GM12878 (cell line): ENCODE results near the gene SMARCA4. TPM values are rescaled to one million over a fixed set of nuclear protein-coding genes. Genes with fewer than 3 reads are reported as not detected.

ENCODE experiments used
- ATAC-seq: fragments of 200-7000 bp; cut with Tn5 transposase; 3 replicates; pipeline ENCODE4 v1.9.1; 2020; ENCODE audit warnings: mild to moderate bottlenecking, moderate library complexity
- BruUV-seq: library from RNA; stranded (reverse); fragments of 400-500 nt; replicated peaks from 2 replicates; lab custom pipeline; 2021; lab: Mats Ljungman, UMichigan
- CTCF ChIA-PET: fragments of 300-600 bp; sonication (Branson Sonifier 250); formaldehyde crosslinking; extraction: SDS; loops from one replicate; lab custom pipeline; 2021; ENCODE audit warnings: inconsistent platforms; lab: Yijun Ruan, JAX
- POLR2A ChIA-PET: fragments of 350-600 bp; formaldehyde crosslinking; extraction: SDS; loops from one replicate; lab custom pipeline; 2021; ENCODE audit warnings: inconsistent platforms; lab: Charles Lee
- RAD21 ChIA-PET: fragments of 300-600 bp; sonication (Branson Sonifier 250); formaldehyde crosslinking; loops from one replicate; lab custom pipeline; 2023; ENCODE audit warnings: antibody characterized with exemption; ENCODE audit not compliant: unreplicated experiment; lab: Charles Lee
- SMC1A ChIA-PET: fragments of 300-600 bp; sonication (Branson Sonifier 250); formaldehyde crosslinking; loops from one replicate; lab custom pipeline; 2023; ENCODE audit not compliant: unreplicated experiment, uncharacterized antibody; lab: Charles Lee
- DNase-seq: peaks from one replicate; pipeline ENCODE4 v3.0.0-alpha.2; 2011; ENCODE audit warnings: low read depth, low spot score
- FAIRE-seq: peaks from 3 replicates; lab custom pipeline; 2011; peaks lifted over from hg19 to GRCh38; lab: Jason Lieb, UNC
- H2AFZ ChIP-seq: 2 replicates; pipeline ENCODE4 v1.6.0; 2011; ENCODE audit warnings: low read depth, low read length, control low read depth; ENCODE audit not compliant: control insufficient read depth
- H3K27ac ChIP-seq: 2 replicates; pipeline ENCODE4 v1.5.1; 2011; ENCODE audit warnings: control low read depth; ENCODE audit not compliant: control insufficient read depth, insufficient read depth
- H3K27me3 ChIP-seq, 2 experiments: replicated peaks in 1 of 2; 2 replicates each; pipeline versions ENCODE4 v1.6.0 to v1.6.1; 2011; ENCODE audit warnings: low read length in 1 of 2; ENCODE audit not compliant: control insufficient read depth in 2 of 2, insufficient read depth in 2 of 2
- H3K36me3 ChIP-seq, 2 experiments: 2 replicates each; pipeline ENCODE4 v1.5.1; 2011; ENCODE audit warnings: low read length in 1 of 2; ENCODE audit not compliant: control insufficient read depth in 2 of 2, insufficient read depth in 2 of 2
- H3K4me1 ChIP-seq: 2 replicates; pipeline ENCODE4 v1.6.1; 2011; ENCODE audit warnings: mild to moderate bottlenecking, low read length, moderate library complexity, mixed read lengths; ENCODE audit not compliant: control insufficient read depth, insufficient read depth
- H3K4me2 ChIP-seq: 2 replicates; pipeline ENCODE4 v1.6.0; 2011; ENCODE audit warnings: control low read depth; ENCODE audit not compliant: control insufficient read depth, insufficient read depth
- H3K4me3 ChIP-seq: fragments of 200-600 bp; sonication (generic); 2 replicates; pipeline ENCODE4 v1.5.1; 2016
- H3K79me2 ChIP-seq: 2 replicates; pipeline ENCODE4 v1.6.0; 2011; ENCODE audit warnings: low read length; ENCODE audit not compliant: control insufficient read depth, insufficient read depth
- H3K9ac ChIP-seq: 2 replicates; pipeline ENCODE4 v1.8.0; 2011; ENCODE audit warnings: low read length, control low read depth, mixed read lengths; ENCODE audit not compliant: control insufficient read depth, insufficient read depth
- H3K9me3 ChIP-seq: replicated peaks from 3 replicates; pipeline ENCODE4 v1.5.1; 2011; ENCODE audit warnings: mild to moderate bottlenecking, low read length; ENCODE audit not compliant: control insufficient read depth, insufficient read depth
- H4K20me1 ChIP-seq: 2 replicates; pipeline ENCODE4 v1.6.0; 2011; ENCODE audit not compliant: control insufficient read depth, insufficient read depth
- BCL3 ChIP-seq: IDR thresholded peaks from 2 replicates; pipeline ENCODE4 v1.6.1; 2011; ENCODE audit warnings: borderline replicate concordance, low read depth, mild to moderate bottlenecking, moderate library complexity, low read length; ENCODE audit not compliant: insufficient read depth, poor library complexity, severe bottlenecking
- BHLHE40 ChIP-seq, 2 experiments: fragments of 450-650 bp in 1 of 2; IDR thresholded peaks; 2 replicates each; pipeline ENCODE4 v1.6.1; 2011 to 2017; ENCODE audit warnings: low read depth in 2 of 2, borderline replicate concordance in 1 of 2, improper control_type of control experiment in 1 of 2, low read length in 1 of 2, mild to moderate bottlenecking in 1 of 2
- BMI1 ChIP-seq: fragments of 450-650 bp; IDR thresholded peaks from 2 replicates; pipeline ENCODE4 v1.6.1; 2016; ENCODE audit warnings: mild to moderate bottlenecking, moderate library complexity, borderline replicate concordance
- CBX3 ChIP-seq: fragments of 200-600 bp; sonication (generic); IDR thresholded peaks from 2 replicates; pipeline ENCODE4 v1.6.1; 2016; ENCODE audit warnings: low read depth, borderline replicate concordance
- CHD2 ChIP-seq: IDR thresholded peaks from 2 replicates; pipeline ENCODE4 v1.6.1; 2011; ENCODE audit warnings: low read depth, low read length, improper control_type of control experiment, borderline replicate concordance
- IKZF2 ChIP-seq, 2 experiments: fragments of 450-650 bp; IDR thresholded peaks; 2 replicates each; pipeline ENCODE4 v1.6.1; 2017; ENCODE audit warnings: mild to moderate bottlenecking in 2 of 2, moderate library complexity in 2 of 2
- POLR2AphosphoS2 ChIP-seq: IDR thresholded peaks from 2 replicates; pipeline ENCODE4 v1.6.1; 2011; ENCODE audit warnings: low read depth, mild to moderate bottlenecking, low read length, improper control_type of control experiment, moderate library complexity
- RAD51 ChIP-seq: fragments of 450-650 bp; IDR thresholded peaks from 2 replicates; pipeline ENCODE4 v1.6.1; 2016; ENCODE audit warnings: moderate library complexity, mild to moderate bottlenecking, inconsistent platforms
- YY1 ChIP-seq: IDR thresholded peaks from 2 replicates; pipeline ENCODE4 v1.6.1; 2011; ENCODE audit warnings: low read depth, mild to moderate bottlenecking, low read length
- ZBTB33 ChIP-seq: fragments of 450-650 bp; IDR thresholded peaks from 2 replicates; pipeline ENCODE4 v1.6.1; 2017; ENCODE audit warnings: mild to moderate bottlenecking
- ZSCAN29 ChIP-seq: fragments of 450-650 bp; IDR thresholded peaks from 2 replicates; pipeline ENCODE4 v1.6.1; 2017; ENCODE audit warnings: mild to moderate bottlenecking, moderate library complexity
- WGBS: methylation state at CpG from one replicate; pipeline ENCODE4 v1.1.6; 2016; ENCODE audit warnings: low lambda C conversion rate; ENCODE audit not compliant: insufficient replicate concordance, insufficient coverage; ENCODE audit errors: missing lambda C conversion rate; 5-methylcytosine and 5-hydroxymethylcytosine counted together
- in situ Hi-C: fragments of 300-500 bp; cut with MboI; formaldehyde crosslinking; loops from 9 replicates; pipeline ENCODE4 v1.14.3; 2018; ENCODE audit warnings: mixed read lengths
- intact Hi-C: fragments of 100-400 bp; cut with micrococcal nuclease; formaldehyde crosslinking; loops from one replicate; pipeline ENCODE4 v1.14.2; 2022; ENCODE audit not compliant: unreplicated experiment
- polyA plus RNA-seq, 11 experiments: library from polyadenylated mRNA; depleted of rRNA in 4 of 11; unstranded in 6 of 11; stranded (reverse) in 5 of 11; fragments of >200 nt; fragmentation: Nextera tagmentation in 4 of 11; fragmentation: Illumina TruSeq in 1 of 11; extraction: Ambion mirVana in 4 of 11; extraction: Trizol in 1 of 11; gene quantifications; 1 replicate in 1 of 11; 2 replicates in 10 of 11; pipeline versions ENCODE4 v1.2.1 to v1.2.3, GENCODE V29; 2011 to 2016; ENCODE audit warnings: inconsistent platforms in 2 of 11, missing spikeins in 2 of 11, low read depth in 1 of 11
- total RNA-seq, 4 experiments: library from RNA; depleted of rRNA in 3 of 4; stranded (reverse); fragments of >200 nt in 3 of 4; fragmentation: Illumina TruSeq in 1 of 4; extraction: Trizol in 1 of 4; gene quantifications; 2 replicates each; pipeline versions ENCODE4 v1.2.1 to v1.2.3, GENCODE V29; 2013 to 2021

SMARCA4 gene
- total and polyA plus RNA-seq, 10 of the 15 experiments (the other 5 are each of a cell fraction or from before 2014, with no cell fraction given) = 22.4 to 175 (median 57.4) TPM

GRCh38 chr19:11061952-11062351, 101.1 kb downstream of the SMARCA4 start:
- in situ Hi-C loops = no loop called here
- no peak overlapping the region for H3K4me3 ChIP-seq
- H3K9me3 ChIP-seq = no peaks in the 10 kb centered on the region
- H3K4me1 ChIP-seq = no peaks in the 10 kb centered on the region
- DNase-seq (no peak), ATAC-seq (no peak), FAIRE-seq (no peak)
- H3K36me3 ChIP-seq = peaks cover 4 to 16% of the 10 kb centered on the region in 2 experiments; a peak in 3 of 4 replicates
- H3K4me2 ChIP-seq = no peak overlapping the region
- 92% methylated on average over 14 of the region's 14 CpGs for WGBS
- ChIA-PET CTCF (no interaction called here), RAD21 (no interaction called here), POLR2A (interaction anchor here (0.5 kb wide), 1 partner anchor 10 kb away, joined by 6 read pairs; no protein-coding TSS in a partner anchor), SMC1A (no interaction called here)
- TF ChIP-seq POLR2AphosphoS2 (no peak), BCL3 (peak; percentile 57)
- no peaks in the 10 kb centered on the region for H4K20me1 ChIP-seq
- H3K9ac ChIP-seq = no peak overlapping the region
- H3K27ac ChIP-seq = no peak overlapping the region
- BruUV-seq = no TSS peak
- intact Hi-C loops = no loop called here
- no peaks in the 10 kb centered on the region for H3K27me3 ChIP-seq
- H3K79me2 ChIP-seq = no peaks in the 10 kb centered on the region
- H2AFZ ChIP-seq = no peak overlapping the region

GRCh38 chr19:11063434-11063833, 102.6 kb downstream of the SMARCA4 start:
- FAIRE-seq (no peak), DNase-seq (no peak), ATAC-seq (no peak)
- Histone ChIP-seq H3K9ac (no peak overlapping the region), H4K20me1 (no peaks in the 10 kb centered on the region), H2AFZ (no peak overlapping the region), H3K4me3 (no peak overlapping the region), H3K27ac (no peak overlapping the region), H3K4me2 (no peak overlapping the region), H3K27me3 (no peaks in the 10 kb centered on the region), H3K36me3 (peaks cover 7 to 15% of the 10 kb centered on the region in 2 experiments; a peak in 3 of 4 replicates), H3K79me2 (no peaks in the 10 kb centered on the region), H3K9me3 (no peaks in the 10 kb centered on the region), H3K4me1 (no peaks in the 10 kb centered on the region)
- ChIA-PET RAD21 (interaction anchor here (1.2 kb wide), 1 partner anchor 28 kb away, joined by 4 read pairs; no protein-coding TSS in a partner anchor), POLR2A (interaction anchor here (0.6 kb wide), 1 partner anchor 45 kb away, joined by 6 read pairs; no protein-coding TSS in a partner anchor), SMC1A (interaction anchor here (1.2 kb wide), 1 partner anchor 121 kb away, joined by 3 read pairs; no protein-coding TSS in a partner anchor), CTCF (interaction anchor here (0.6 to 1.2 kb wide), 2 partner anchors 127 to 1659 kb away, joined by 4 read pairs; no protein-coding TSS in a partner anchor)
- BruUV-seq = no TSS peak
- in situ Hi-C loops = no loop called here
- WGBS = 95% methylated on average over 3 of the region's 3 CpGs
- intact Hi-C loops = no loop called here
- TF ChIP-seq CBX3 (no peak), RAD51 (no peak), BHLHE40 (IDR thresholded peaks at IDR 0.05; ENCODE audit: borderline replicate concordance in 1 of 2, low read depth in 2 of 2, low read length in 1 of 2) (no peak), ZSCAN29 (no peak), ZBTB33 (no peak), IKZF2 (IDR thresholded peaks at IDR 0.05) (no peak), YY1 (no peak), BMI1 (no peak), CHD2 (no peak)
